Measurements from ENCODE around the gene BRPF1.

Gene BRPF1

GRCh38 chr3:9786825-9787669 lies 55.5 kb downstream of the BRPF1 start:
- DNase-seq (ENCODE audit: low read depth) = no peak

GRCh38 chr3:9787714-9788113 lies 56.2 kb downstream of the BRPF1 start:
- DNase-seq (ENCODE audit: low read depth) = no peak

GRCh38 chr3:9791127-9791526 lies 59.6 kb downstream of the BRPF1 start:
- DNase-seq (ENCODE audit: low read depth) = no peak

- DNase-seq (ENCODE audit: low read depth) = no peak
These were observed 60.4 kb downstream of the BRPF1 start for GRCh38 chr3:9791790-9792404.

GRCh38 chr3:9792405-9793160 lies 61.0 kb downstream of the BRPF1 start, which contains the start of the genes ARPC4 and TADA3:
Gene ARPC4, plus strand, starts transcription at chr3:9793082. Its CDS starts 40 bp downstream, at chr3:9793122.
Gene TADA3, minus strand, starts transcription at chr3:9792473. Its CDS starts 1,007 bp downstream, at chr3:9791466.
- DNase-seq (ENCODE audit: low read depth) = peak; percentile 96

- peak; percentile 56 for DNase-seq (ENCODE audit: low read depth)
These were observed 61.7 kb downstream of the BRPF1 start for GRCh38 chr3:9793161-9793781.

GRCh38 chr3:9794400-9794799 lies 62.9 kb downstream of the BRPF1 start:
- no peak for DNase-seq (ENCODE audit: low read depth)

GRCh38 chr3:9795207-9795606 lies 63.7 kb downstream of the BRPF1 start:
- no peak for DNase-seq (ENCODE audit: low read depth)

- no peak for DNase-seq (ENCODE audit: low read depth)
These were observed 65.8 kb downstream of the BRPF1 start for GRCh38 chr3:9797196-9797945.
